Mammary epithelial cell (primary cell): ENCODE measurements around the gene ST3GAL5.

Source experiments
- EZH2 ChIP-seq: IDR thresholded peaks from 2 replicates; pipeline ENCODE4 v1.6.1; 2012; ENCODE audit warnings: low read length, inconsistent platforms, borderline replicate concordance
- TF ChIP-seq, protein P1 (sequence below), 2 donors: IDR thresholded peaks in 1 of 2; conservative IDR thresholded peaks in 1 of 2; 2 replicates each; pipeline ENCODE4 v1.5.1; 2011 to 2012; ENCODE audit warnings: inconsistent platforms in 2 of 2, low read length in 2 of 2, mild to moderate bottlenecking in 2 of 2, control low read depth in 1 of 2, low read depth in 1 of 2; ENCODE audit not compliant: insufficient read depth in 1 of 2; ENCODE audit errors: extremely low read depth in 1 of 2

DNA sequence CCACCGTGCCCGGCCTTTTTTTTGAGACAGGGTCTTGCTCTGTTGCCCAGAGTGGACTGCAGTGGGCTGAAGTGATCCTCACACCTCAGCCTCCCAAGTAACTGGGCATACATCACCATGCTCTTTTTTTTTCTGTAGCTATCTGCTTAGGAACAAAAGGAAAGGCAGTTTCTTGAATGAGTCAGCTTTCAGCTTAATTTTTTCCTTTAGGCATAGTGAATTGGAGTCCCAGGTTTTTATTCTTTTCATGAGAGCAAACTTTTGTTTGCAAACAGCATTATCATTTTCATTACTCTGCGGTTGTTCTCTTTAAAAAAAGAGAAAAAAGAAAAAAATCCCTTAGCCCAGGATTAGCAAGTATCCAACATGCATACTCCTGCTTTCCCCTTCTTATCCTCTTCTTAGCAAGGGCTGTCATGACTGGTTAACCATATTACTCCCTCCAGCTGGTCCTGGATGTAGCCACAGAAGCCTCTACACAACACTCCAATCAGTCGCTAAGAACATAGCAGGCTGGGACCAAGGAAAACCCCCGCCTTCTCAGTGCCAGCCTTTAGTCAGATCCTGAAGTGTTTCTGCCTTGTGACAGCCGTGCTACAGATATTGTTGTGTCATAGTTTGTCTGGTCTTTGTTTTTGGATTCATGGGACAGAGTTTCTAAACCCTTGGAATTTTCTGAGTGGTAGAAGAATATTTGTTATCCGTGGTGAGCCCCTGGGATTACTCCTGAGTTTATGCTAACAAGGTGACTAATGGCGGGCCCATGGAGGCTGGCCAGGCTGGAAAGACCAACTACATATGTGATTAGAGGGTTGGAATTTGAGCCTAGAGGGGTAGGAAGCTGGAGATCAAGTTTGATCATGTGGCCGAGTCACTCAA, 23.3 kb upstream of the ST3GAL5 start:
- TF ChIP-seq, protein P1, sequence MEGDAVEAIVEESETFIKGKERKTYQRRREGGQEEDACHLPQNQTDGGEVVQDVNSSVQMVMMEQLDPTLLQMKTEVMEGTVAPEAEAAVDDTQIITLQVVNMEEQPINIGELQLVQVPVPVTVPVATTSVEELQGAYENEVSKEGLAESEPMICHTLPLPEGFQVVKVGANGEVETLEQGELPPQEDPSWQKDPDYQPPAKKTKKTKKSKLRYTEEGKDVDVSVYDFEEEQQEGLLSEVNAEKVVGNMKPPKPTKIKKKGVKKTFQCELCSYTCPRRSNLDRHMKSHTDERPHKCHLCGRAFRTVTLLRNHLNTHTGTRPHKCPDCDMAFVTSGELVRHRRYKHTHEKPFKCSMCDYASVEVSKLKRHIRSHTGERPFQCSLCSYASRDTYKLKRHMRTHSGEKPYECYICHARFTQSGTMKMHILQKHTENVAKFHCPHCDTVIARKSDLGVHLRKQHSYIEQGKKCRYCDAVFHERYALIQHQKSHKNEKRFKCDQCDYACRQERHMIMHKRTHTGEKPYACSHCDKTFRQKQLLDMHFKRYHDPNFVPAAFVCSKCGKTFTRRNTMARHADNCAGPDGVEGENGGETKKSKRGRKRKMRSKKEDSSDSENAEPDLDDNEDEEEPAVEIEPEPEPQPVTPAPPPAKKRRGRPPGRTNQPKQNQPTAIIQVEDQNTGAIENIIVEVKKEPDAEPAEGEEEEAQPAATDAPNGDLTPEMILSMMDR (conservative IDR thresholded peaks at IDR 0.05 in 1 of 2, IDR thresholded peaks at IDR 0.05 in 1 of 2; ENCODE audit: extremely low read depth in 1 of 2, insufficient read depth in 1 of 2, low read depth in 1 of 2, low read length in 2 of 2), result no peak
- no peak for TF ChIP-seq EZH2
